Amygdala (tissue), 56 donors: ENCODE measurements around the gene LRMDA.

Experiments
- DNase-seq, 56 donors: peaks; one replicate each; lab custom pipeline; 2025; lab: John Stamatoyannopoulos, UW

Gene LRMDA

DNA sequence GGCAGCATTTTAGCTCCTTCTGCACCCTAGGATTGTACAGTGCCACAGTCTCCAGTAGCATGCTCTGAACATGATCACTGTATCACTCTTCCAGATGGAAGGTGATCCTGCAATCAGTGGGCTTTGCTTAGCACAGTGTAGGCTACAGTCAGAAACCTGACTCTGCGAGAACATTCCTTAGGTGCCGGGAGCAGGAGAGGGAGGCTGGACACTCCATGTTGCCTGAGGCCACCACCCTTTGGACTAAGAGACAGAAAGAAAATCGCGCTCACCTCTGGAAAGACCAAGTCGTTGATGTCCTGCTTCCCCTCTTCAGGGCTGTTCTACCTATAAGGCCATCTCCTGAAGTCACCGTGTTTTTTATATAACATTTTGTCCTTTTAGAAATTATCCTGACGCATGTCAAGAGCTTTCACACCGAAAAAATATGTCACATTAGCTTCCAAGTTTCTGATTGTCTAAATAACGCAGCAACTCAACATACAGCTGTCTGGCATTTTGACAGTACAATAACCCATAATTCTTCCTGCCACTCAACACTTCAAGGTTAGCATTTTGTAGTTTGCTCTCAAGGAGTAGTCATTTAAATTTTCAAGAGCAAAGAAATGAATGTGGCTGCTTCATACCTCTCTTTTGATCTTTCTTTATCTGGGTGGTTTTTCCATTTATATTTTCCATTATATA is 563.1 kb downstream of the LRMDA start:
- no peak for DNase-seq

DNA sequence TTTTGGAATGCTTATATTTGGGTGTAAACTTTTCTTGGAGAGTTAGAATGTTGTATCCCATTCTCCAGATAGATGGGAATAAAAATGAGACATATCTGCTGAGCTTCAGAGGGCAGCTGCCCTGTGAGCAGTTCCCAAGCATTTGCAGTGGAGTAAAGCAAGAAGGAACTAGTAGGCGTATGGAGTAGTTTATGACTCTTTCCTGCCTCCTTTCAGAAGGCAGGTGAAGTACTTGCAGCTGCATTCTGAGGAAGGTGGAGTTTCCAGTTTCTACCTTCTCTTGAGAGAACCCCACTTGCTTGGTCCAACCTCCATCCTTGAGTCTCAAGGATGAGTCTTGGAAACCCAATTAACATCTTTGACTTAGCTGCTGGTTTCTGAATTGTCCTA is 563.6 kb downstream of the LRMDA start:
- DNase-seq = no peak

DNA sequence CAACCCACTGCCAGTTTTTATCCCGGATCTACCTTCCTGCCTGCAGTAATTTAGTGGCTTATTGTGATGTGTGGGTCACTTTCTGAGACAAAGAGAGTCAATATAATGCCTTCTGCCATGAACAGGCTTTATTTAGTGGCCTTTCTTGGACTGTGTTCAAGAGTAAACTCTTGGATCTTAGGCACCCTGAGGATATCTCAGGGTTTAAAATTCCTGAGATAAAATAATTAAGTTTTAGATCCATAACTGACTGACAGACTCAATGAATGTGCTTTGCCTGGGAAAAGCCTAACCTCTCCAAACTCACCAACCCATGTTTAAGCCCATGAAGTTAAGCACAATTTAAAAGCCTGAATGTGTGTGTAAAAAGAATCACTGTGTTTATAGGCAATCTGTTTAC is 564.3 kb downstream of the LRMDA start:
- no peak for DNase-seq

DNA sequence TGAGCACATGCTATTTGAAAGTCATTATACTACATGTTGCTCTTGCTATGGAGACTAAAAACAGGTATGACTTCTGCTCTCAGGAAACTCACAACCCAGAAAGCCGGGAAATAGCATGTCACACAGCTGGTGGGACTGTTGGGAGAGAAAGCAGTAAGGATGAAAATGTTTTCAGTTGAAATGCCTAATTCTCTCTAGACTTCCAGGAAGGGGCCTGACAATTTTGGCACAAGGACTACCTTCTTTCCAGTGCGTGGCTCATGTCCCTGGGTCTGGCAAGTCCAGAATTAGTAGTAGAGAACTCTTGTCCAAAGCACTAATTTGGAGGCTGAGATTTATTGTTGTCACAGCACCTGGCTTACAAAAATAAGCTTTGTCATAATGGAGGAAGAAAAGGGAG is 567.6 kb downstream of the LRMDA start:
- no peak for DNase-seq

GRCh38 chr10:75999515-76000209 is 568.2 kb downstream of the LRMDA start:
- DNase-seq = no peak

DNA sequence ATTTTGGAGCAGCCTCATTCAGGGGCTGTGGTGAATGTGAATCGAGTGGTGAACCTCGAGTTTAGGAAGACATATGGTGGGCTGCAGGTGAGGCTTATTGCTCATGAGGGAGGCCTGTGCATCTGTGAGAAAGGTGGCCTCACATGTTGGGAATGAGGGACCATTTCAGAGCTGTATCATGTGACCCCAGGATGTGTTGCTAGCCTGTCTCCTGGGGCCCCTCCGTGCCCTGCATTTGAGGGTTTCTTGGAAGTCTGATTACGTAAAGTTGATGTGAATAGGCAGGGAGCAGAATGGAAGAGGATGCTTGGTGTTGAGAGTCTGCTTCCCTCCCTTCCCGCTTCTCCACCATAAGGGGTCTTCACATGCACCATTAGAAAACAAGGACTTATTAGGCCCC is 569.1 kb downstream of the LRMDA start:
- DNase-seq = no peak

GRCh38 chr10:76001019-76001418 is 569.6 kb downstream of the LRMDA start:
- DNase-seq = no peak

GRCh38 chr10:76001461-76001860 is 570.0 kb downstream of the LRMDA start:
- no peak for DNase-seq

- DNase-seq = no peak
These were observed 570.9 kb downstream of the LRMDA start for GRCh38 chr10:76002262-76002854.

GRCh38 chr10:76007667-76008181 is 576.3 kb downstream of the LRMDA start:
- DNase-seq = no peak

GRCh38 chr10:76009531-76009930 is 578.1 kb downstream of the LRMDA start:
- no peak for DNase-seq

DNA sequence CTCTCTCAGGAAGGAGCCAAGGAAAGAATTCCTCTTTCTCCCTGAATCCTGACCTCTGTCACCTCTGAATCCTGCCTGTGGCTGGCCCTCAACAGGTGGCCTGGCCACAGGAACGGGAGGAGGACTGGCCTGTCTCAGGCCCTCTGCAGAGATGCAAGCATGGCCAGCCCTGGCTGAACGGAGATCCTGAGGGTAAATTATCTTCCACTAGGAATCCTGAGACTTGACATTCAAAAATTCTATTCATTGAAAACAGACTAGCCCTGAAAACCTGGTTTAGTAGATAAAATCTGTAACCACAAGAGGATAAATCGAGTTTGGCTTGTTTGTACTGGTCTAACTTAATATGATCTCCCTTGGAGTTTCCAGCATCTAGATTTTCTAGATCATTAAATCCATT is 579.3 kb downstream of the LRMDA start:
- DNase-seq = no peak

DNA sequence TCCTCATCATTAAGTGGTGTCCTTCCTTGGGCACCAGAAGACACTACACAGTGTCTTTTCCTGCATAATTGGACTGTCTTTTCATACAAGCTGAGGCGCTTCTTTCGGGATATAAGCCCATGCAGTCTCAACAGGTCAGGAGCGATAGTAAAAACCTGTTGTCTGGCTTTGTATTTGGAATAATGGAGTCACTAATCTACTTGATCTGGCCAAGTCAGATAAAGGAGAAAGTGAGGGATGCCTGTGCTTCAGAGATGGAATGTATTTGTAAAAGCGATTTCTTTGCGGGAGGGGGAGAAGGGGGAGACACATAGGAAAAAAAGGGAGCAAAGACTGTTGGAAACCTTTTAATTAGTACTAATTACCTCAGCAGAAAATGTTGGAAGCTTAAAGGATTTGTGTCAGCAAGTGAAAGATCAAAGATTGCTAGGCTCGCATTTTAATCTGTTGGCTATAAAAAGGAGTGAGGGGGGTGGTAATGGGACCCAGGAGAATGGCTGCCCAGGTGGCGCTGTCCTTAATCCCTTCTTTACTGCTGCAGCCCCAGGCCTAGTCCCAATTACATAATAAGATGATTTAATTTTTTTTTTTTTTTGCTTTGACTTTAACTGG is 581.4 kb downstream of the LRMDA start:
- no peak for DNase-seq

DNA sequence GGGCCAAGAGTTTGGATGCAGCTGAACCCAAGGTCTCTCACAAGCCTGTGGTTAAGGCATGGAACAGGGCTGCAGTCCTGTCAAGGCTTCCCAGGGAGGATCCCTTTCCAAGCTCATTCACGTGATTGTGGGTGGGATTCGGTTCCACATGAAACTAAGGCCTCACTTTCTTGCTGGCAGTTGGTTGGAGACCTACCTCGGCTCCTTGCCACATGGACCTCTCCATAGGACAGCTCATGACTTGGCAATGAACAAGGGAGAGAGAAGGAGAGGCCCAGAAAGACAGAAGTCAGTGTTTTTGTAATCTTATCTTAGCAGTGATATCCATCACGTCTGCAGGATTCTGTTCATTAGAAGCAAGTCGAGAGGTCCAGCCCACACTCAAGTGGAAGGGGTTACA is 583.8 kb downstream of the LRMDA start:
- no peak for DNase-seq

DNA sequence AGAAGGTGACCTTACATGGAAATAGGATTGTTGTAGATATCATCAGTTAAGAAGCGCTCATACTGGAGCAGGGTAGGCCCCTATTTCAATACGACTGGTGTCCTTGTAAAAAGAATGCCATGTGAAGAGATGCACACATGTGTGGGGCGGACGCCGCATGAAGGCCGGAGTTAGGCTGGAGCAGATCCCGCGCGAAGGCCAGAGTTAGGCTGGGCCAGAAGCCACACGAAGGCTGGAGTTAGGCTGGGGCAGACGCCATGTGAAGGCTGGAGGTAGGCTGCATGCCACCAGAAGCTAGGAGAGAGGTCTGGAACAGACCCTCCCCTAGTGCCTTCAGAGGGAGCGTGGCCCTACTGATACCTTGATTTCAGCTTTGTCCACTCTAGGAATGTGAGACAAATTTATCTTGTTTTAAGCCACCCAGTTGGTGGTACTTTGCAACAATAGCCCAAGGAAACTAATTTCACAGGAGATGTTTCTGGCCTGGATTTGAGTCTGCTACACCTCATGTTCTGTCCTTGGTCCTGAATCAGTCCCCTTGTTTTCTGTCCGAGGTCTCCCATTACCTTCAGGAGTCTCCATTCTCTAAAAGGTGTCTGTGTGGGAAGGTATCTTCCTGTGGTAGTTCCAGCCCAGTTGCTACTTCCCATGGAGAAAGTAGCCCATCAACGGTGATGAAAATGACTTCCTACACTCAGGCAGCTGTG is 585.8 kb downstream of the LRMDA start:
- no peak for DNase-seq

DNA sequence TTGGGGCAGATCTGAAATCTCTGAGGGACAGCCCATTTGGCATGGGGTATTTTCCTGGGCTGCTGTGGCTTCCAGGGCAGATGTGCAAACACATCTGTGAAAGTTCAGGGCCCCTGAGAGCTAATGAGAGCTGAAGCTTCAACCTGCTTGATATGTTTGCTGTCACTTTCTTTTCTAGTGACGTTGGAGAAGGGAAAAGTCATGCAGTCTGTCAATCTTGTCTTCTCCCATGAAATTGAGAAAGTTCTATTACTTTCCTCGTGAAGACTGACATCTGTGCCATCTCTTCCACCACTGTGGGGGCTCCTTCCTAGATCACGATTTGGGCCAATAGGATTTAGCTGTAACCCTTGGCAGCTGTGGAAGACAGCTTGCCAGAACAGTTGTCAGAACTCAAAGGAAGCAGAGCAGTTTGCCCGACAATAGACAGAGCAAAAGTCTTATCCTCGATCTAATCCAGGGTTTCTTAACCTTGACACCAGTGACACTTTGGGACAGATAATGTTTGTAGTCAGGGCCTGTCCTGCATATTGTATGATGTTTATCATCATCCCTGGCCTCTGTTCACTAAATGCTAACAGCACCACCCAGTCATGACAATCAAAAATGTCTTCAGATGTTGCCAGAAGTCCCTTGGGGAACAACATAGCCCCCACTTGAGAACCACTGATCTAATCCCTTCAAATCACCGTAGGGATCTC is 586.5 kb downstream of the LRMDA start:
- DNase-seq = no peak

- no peak for DNase-seq
These were observed 589.2 kb downstream of the LRMDA start for GRCh38 chr10:76020630-76021029.

DNA sequence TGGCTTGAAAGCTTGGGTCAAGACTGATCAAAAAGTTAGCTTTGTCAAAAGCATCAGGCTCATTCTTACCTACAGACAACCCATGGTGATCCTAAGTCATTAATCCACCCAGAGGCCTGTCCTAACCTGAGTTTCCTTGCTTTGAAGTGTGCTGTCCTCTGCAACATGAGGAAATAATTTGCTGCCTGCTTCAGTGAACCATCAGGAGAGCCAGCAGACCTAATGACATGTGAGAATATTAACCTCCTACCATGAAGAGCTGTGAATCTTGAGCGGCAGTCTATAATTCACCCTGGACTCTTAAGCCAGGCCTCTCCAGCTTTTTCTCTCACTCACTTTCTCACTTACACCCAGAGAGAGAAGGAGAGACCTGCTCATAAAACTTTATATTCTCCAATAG is 590.0 kb downstream of the LRMDA start:
- DNase-seq = no peak

- DNase-seq = no peak
These were observed 590.9 kb downstream of the LRMDA start for GRCh38 chr10:76022366-76022765.

- no peak for DNase-seq
These were observed 591.6 kb downstream of the LRMDA start for GRCh38 chr10:76023007-76023406.
